ENCODE data around the gene ARHGAP24.
"Not testable (repeated sequence)": the region's sequence is repeated elsewhere in the genome, so short reads cannot be mapped to it uniquely, and the experiment has no call there.

The ARHGAP24 gene

GRCh38 chr4:85642356-85643100 lies 167.6 kb downstream of the ARHGAP24 start:
- TF ChIP-seq CTCF (IDR thresholded peaks at IDR 0.05; ENCODE audit: low read depth, low read length, missing control alignments): no peak
- no peak for DNase-seq (ENCODE audit: low read depth)
- in situ Hi-C loops (cut with HindIII; ENCODE audit: low sequenced_read_pairs): no loop called here
- no peak overlapping the region for H3K4me3 ChIP-seq (ENCODE audit: low read depth, low read length)

GRCh38 chr4:85644061-85644460 lies 169.1 kb downstream of the ARHGAP24 start:
- no peak for DNase-seq (ENCODE audit: low read depth)
- in situ Hi-C loops (cut with HindIII; ENCODE audit: low sequenced_read_pairs): no loop called here
- no peak overlapping the region for H3K4me3 ChIP-seq (ENCODE audit: low read depth, low read length)
- no peak for TF ChIP-seq CTCF (IDR thresholded peaks at IDR 0.05; ENCODE audit: low read depth, low read length, missing control alignments)

- TF ChIP-seq CTCF (IDR thresholded peaks at IDR 0.05; ENCODE audit: low read depth, low read length, missing control alignments): no peak
- H3K4me3 ChIP-seq (ENCODE audit: low read depth, low read length): no peak overlapping the region
- in situ Hi-C loops (cut with HindIII; ENCODE audit: low sequenced_read_pairs): no loop called here
- DNase-seq (ENCODE audit: low read depth): no peak
Observed at GRCh38 chr4:85650908-85651307, 176.0 kb downstream of the ARHGAP24 start.

GRCh38 chr4:85656759-85657505 lies 182.0 kb downstream of the ARHGAP24 start:
- DNase-seq (ENCODE audit: low read depth): no peak
- no peak overlapping the region for H3K4me3 ChIP-seq (ENCODE audit: low read depth, low read length)
- TF ChIP-seq CTCF (IDR thresholded peaks at IDR 0.05; ENCODE audit: low read depth, low read length, missing control alignments): no peak
- in situ Hi-C loops (cut with HindIII; ENCODE audit: low sequenced_read_pairs): no loop called here

- no peak for DNase-seq (ENCODE audit: low read depth)
- in situ Hi-C loops (cut with HindIII; ENCODE audit: low sequenced_read_pairs): no loop called here
- TF ChIP-seq CTCF (IDR thresholded peaks at IDR 0.05; ENCODE audit: low read depth, low read length, missing control alignments): no peak
- no peak overlapping the region for H3K4me3 ChIP-seq (ENCODE audit: low read depth, low read length)
Observed at GRCh38 chr4:85658766-85659439, 184.0 kb downstream of the ARHGAP24 start.

- in situ Hi-C loops (cut with HindIII; ENCODE audit: low sequenced_read_pairs): no loop called here
- no peak for DNase-seq (ENCODE audit: low read depth)
- TF ChIP-seq CTCF (IDR thresholded peaks at IDR 0.05; ENCODE audit: low read depth, low read length, missing control alignments): no peak
- H3K4me3 ChIP-seq (ENCODE audit: low read depth, low read length): no peak overlapping the region
Observed at GRCh38 chr4:85659610-85660218, 184.8 kb downstream of the ARHGAP24 start.

GRCh38 chr4:85666625-85667024 lies 191.7 kb downstream of the ARHGAP24 start:
- in situ Hi-C loops (cut with HindIII; ENCODE audit: low sequenced_read_pairs); DNase-seq (ENCODE audit: low read depth); H3K4me3 ChIP-seq (ENCODE audit: low read depth, low read length): not testable (repeated sequence)

All from astrocyte of the cerebellum (primary cell).